DOHH2 (cell line): ENCODE measurements around the gene SLC18B1.

Experiments
- CTCF ChIP-seq: fragments of 200-600 bp; sonication (generic); IDR thresholded peaks from one replicate; pipeline ENCODE4 v1.5.1; 2014; ENCODE audit warnings: antibody characterized with exemption, mild to moderate bottlenecking, low read depth, low read length; ENCODE audit not compliant: poor library complexity, severe bottlenecking
- EZH2phosphoT487 ChIP-seq: fragments of 200-600 bp; sonication (generic); IDR thresholded peaks from 2 replicates; pipeline ENCODE4 v1.6.1; 2017; ENCODE audit warnings: borderline replicate concordance, mild to moderate bottlenecking, antibody characterized with exemption, low read length, moderate library complexity, mixed read lengths

DNA sequence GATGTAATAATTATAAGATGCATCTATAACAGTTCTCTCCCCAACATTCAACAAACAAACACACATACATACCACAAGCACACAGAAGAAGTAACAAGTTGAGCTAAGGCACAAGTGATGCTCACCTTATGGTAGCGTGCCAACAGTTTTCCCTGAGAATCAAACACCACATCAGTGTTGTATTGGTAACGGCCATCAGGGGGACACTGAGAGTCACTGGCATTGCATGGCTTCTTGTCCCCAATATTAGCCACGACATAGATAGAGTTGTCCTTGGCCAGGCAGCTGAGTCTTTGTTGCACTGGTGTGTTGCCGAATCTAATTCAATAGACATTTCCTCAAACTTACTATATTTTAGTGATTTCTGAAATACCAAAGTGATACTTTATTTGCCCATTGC, 69.8 kb downstream of the SLC18B1 start:
- TF ChIP-seq CTCF = no peak
- TF ChIP-seq EZH2phosphoT487 = no peak
